WTC11 (cell line): Measurements from ENCODE around the gene KIF5C. TPM values are rescaled to one million over a fixed set of nuclear protein-coding genes. Genes with fewer than 3 reads are reported as not detected.

ENCODE experiments used
- ATAC-seq: fragments of 200-7000 bp; cut with Tn5 transposase; 2 replicates; pipeline ENCODE4 v1.10.0; 2021; ENCODE audit warnings: mild to moderate bottlenecking, moderate library complexity
- CTCF ChIA-PET: fragments of 300-600 bp; sonication (Branson Sonifier 250); formaldehyde crosslinking; loops from one replicate; lab custom pipeline; 2021; ENCODE audit warnings: antibody characterized with exemption; lab: Charles Lee
- POLR2A ChIA-PET: fragments of 350-600 bp; sonication (Branson Sonifier 250); formaldehyde crosslinking; loops from one replicate; lab custom pipeline; 2021; ENCODE audit warnings: antibody characterized with exemption; lab: Charles Lee
- DNase-seq: peaks from one replicate; pipeline ENCODE4 v3.0.0; 2021; ENCODE audit warnings: low spot score
- H3K27ac Mint-ChIP-seq: 2 replicates; pipeline ENCODE4 v1.8.0; 2021; ENCODE audit warnings: mixed read lengths
- H3K27me3 Mint-ChIP-seq: 2 replicates; pipeline ENCODE4 v1.8.0; 2021; ENCODE audit warnings: low read depth, mild to moderate bottlenecking, moderate library complexity, mixed read lengths
- H3K36me3 Mint-ChIP-seq: 2 replicates; pipeline ENCODE4 v1.8.0; 2021; ENCODE audit warnings: mixed read lengths
- H3K4me1 Mint-ChIP-seq: 2 replicates; pipeline ENCODE4 v1.8.0; 2022; ENCODE audit warnings: mixed read lengths
- H3K4me3 Mint-ChIP-seq: 2 replicates; pipeline ENCODE4 v1.8.0; 2021; ENCODE audit warnings: mild to moderate bottlenecking, moderate library complexity, mixed read lengths
- H3K9me3 Mint-ChIP-seq: 2 replicates; pipeline ENCODE4 v1.8.0; 2021; ENCODE audit warnings: mixed read lengths
- ARID4B ChIP-seq: sonication (generic); formaldehyde crosslinking; IDR thresholded peaks from 2 replicates; pipeline ENCODE4 v1.8.0; 2023; ENCODE audit warnings: missing genetic modification reagents, mild to moderate bottlenecking, borderline replicate concordance
- ATF1 ChIP-seq: sonication (generic); formaldehyde crosslinking; IDR thresholded peaks from 2 replicates; pipeline ENCODE4 v1.8.1; 2023; ENCODE audit warnings: mild to moderate bottlenecking, moderate library complexity, missing genetic modification reagents
- CTCF ChIP-seq: fragments of 200-600 bp; IDR thresholded peaks from 2 replicates; pipeline ENCODE4 v1.8.0; 2022; ENCODE audit warnings: antibody characterized with exemption
- ELF4 ChIP-seq: sonication (generic); formaldehyde crosslinking; IDR thresholded peaks from 2 replicates; pipeline ENCODE4 v1.8.1; 2022; ENCODE audit warnings: low read depth, mild to moderate bottlenecking, moderate library complexity, missing genetic modification reagents
- GRHL2 ChIP-seq: fragments of 250-450 bp; sonication (Bioruptor Pico); IDR thresholded peaks from 2 replicates; pipeline ENCODE4 v1.8.0; 2022; ENCODE audit warnings: mild to moderate bottlenecking, moderate library complexity; ENCODE audit not compliant: insufficient replicate concordance, severe bottlenecking
- GTF2I ChIP-seq: fragments of 250-450 bp; sonication (Bioruptor Pico); conservative IDR thresholded peaks from 2 replicates; pipeline ENCODE4 v1.4.0; 2021; ENCODE audit warnings: mild to moderate bottlenecking
- JAZF1 ChIP-seq: fragments of 250-450 bp; sonication (Bioruptor Pico); IDR thresholded peaks from 2 replicates; pipeline ENCODE4 v1.9.0; 2021; ENCODE audit warnings: moderate library complexity, mild to moderate bottlenecking, inconsistent platforms
- NR2C2 ChIP-seq: sonication (generic); formaldehyde crosslinking; IDR thresholded peaks from 2 replicates; pipeline ENCODE4 v1.8.0; 2022; ENCODE audit warnings: mild to moderate bottlenecking, missing genetic modification reagents
- NR3C1 ChIP-seq: sonication (generic); formaldehyde crosslinking; conservative IDR thresholded peaks from 2 replicates; pipeline ENCODE4 v1.8.1; 2023; ENCODE audit warnings: low read depth, mild to moderate bottlenecking, missing genetic modification reagents
- ZBTB43 ChIP-seq: sonication (generic); formaldehyde crosslinking; IDR thresholded peaks from 2 replicates; pipeline ENCODE4 v1.8.1; 2023; ENCODE audit warnings: mild to moderate bottlenecking, missing genetic modification reagents
- ZNF219 ChIP-seq: sonication (generic); formaldehyde crosslinking; IDR thresholded peaks from 2 replicates; pipeline ENCODE4 v1.8.0; 2023; ENCODE audit warnings: missing genetic modification reagents, mild to moderate bottlenecking, borderline replicate concordance
- ZNF671 ChIP-seq: fragments of 250-450 bp; sonication (Bioruptor Pico); IDR thresholded peaks from 2 replicates; pipeline ENCODE4 v1.8.0; 2021; ENCODE audit warnings: mild to moderate bottlenecking
- total RNA-seq: library from RNA; stranded (reverse); gene quantifications from 3 replicates; pipeline ENCODE4 v1.2.3, GENCODE V29; 2021
- TF ChIP-seq, protein P1 (sequence below): sonication (generic); formaldehyde crosslinking; IDR thresholded peaks from 2 replicates; pipeline ENCODE4 v1.8.1; 2023; ENCODE audit warnings: mild to moderate bottlenecking, missing genetic modification reagents, borderline replicate concordance
- TF ChIP-seq, protein P2 (sequence below): fragments of 250-450 bp; sonication (Bioruptor Pico); IDR thresholded peaks from 2 replicates; pipeline ENCODE4 v1.9.0; 2021; ENCODE audit warnings: mild to moderate bottlenecking
- TF ChIP-seq, protein P3 (sequence below): fragments of 250-450 bp; sonication (Bioruptor Pico); IDR thresholded peaks from 2 replicates; pipeline ENCODE4 v2.1.2; 2022; ENCODE audit warnings: mild to moderate bottlenecking, moderate library complexity
- TF ChIP-seq, protein P4 (sequence below): fragments of 250-450 bp; sonication (Bioruptor Pico); IDR thresholded peaks from 2 replicates; pipeline ENCODE4 v1.8.0; 2021; ENCODE audit warnings: mild to moderate bottlenecking
- TF ChIP-seq, protein P5 (sequence below): fragments of 250-450 bp; sonication (Bioruptor Pico); IDR thresholded peaks from 2 replicates; pipeline ENCODE4 v1.9.0; 2021; ENCODE audit warnings: moderate library complexity, mild to moderate bottlenecking, inconsistent platforms, borderline replicate concordance

Gene KIF5C
- total RNA-seq, 1 experiment from 2014 or later: 73.5 TPM

DNA sequence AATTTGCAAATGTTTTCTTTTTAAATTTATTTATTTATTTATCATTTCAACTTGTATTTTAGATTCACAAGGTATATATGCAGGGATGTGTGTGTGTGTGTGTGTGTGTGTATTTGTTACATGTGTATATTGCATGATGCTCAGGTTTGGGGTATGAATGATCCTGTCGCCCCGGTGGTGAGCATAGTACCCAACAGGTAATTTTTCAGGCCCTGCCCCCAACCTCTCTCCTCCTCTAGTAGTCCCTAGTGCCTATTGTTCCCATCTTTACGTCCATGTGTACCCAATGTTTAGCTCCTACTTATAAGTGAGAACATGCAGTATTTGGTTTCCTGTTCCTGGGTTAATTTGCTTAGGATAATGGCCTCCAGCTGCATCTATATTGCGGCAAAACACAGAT is 33.0 kb upstream of the KIF5C start:
- peak; percentile 69 for ATAC-seq
- POLR2A ChIA-PET: no interaction called here

GRCh38 chr2:148848146-148848545 is 26.9 kb upstream of the KIF5C start:
- Mint-ChIP-seq H3K4me3 (no peak overlapping the region), H3K9me3 (peaks cover 10% of the 10 kb centered on the region), H3K4me1 (0 out of 2 replicates have a peak, but pooled peaks cover 3% of the 10 kb centered on the region), H3K27me3 (no peaks in the 10 kb centered on the region), H3K36me3 (no peaks in the 10 kb centered on the region), H3K27ac (no peak overlapping the region)
- no peak for DNase-seq
- POLR2A ChIA-PET: no interaction called here
- CTCF ChIA-PET: no interaction called here
- ATAC-seq: no peak
- no peak for TF ChIP-seq ARID4B (CRISPR knock-in tag)
- TF ChIP-seq, protein P1, sequence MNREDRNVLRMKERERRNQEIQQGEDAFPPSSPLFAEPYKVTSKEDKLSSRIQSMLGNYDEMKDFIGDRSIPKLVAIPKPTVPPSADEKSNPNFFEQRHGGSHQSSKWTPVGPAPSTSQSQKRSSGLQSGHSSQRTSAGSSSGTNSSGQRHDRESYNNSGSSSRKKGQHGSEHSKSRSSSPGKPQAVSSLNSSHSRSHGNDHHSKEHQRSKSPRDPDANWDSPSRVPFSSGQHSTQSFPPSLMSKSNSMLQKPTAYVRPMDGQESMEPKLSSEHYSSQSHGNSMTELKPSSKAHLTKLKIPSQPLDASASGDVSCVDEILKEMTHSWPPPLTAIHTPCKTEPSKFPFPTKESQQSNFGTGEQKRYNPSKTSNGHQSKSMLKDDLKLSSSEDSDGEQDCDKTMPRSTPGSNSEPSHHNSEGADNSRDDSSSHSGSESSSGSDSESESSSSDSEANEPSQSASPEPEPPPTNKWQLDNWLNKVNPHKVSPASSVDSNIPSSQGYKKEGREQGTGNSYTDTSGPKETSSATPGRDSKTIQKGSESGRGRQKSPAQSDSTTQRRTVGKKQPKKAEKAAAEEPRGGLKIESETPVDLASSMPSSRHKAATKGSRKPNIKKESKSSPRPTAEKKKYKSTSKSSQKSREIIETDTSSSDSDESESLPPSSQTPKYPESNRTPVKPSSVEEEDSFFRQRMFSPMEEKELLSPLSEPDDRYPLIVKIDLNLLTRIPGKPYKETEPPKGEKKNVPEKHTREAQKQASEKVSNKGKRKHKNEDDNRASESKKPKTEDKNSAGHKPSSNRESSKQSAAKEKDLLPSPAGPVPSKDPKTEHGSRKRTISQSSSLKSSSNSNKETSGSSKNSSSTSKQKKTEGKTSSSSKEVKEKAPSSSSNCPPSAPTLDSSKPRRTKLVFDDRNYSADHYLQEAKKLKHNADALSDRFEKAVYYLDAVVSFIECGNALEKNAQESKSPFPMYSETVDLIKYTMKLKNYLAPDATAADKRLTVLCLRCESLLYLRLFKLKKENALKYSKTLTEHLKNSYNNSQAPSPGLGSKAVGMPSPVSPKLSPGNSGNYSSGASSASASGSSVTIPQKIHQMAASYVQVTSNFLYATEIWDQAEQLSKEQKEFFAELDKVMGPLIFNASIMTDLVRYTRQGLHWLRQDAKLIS (CRISPR knock-in tag): no peak

More for the DNA sequence above, 33.0 kb upstream of the KIF5C start:
- Mint-ChIP-seq H3K27me3 (no peaks in the 10 kb centered on the region), H3K4me3 (no peak overlapping the region), H3K4me1 (no peaks in the 10 kb centered on the region), H3K9me3 (peaks cover 16% of the 10 kb centered on the region)
- DNase-seq: no peak
- CTCF ChIA-PET: no interaction called here
- TF ChIP-seq CTCF: no peak
- TF ChIP-seq ZNF671: no peak
- TF ChIP-seq NR2C2 (CRISPR knock-in tag): no peak
- no peak for TF ChIP-seq ZNF219 (CRISPR knock-in tag)
- TF ChIP-seq, protein P2, sequence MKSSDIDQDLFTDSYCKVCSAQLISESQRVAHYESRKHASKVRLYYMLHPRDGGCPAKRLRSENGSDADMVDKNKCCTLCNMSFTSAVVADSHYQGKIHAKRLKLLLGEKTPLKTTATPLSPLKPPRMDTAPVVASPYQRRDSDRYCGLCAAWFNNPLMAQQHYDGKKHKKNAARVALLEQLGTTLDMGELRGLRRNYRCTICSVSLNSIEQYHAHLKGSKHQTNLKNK (CRISPR knock-in tag): no peak
- no peak for TF ChIP-seq GTF2I (CRISPR knock-in tag)
- TF ChIP-seq, protein P3, sequence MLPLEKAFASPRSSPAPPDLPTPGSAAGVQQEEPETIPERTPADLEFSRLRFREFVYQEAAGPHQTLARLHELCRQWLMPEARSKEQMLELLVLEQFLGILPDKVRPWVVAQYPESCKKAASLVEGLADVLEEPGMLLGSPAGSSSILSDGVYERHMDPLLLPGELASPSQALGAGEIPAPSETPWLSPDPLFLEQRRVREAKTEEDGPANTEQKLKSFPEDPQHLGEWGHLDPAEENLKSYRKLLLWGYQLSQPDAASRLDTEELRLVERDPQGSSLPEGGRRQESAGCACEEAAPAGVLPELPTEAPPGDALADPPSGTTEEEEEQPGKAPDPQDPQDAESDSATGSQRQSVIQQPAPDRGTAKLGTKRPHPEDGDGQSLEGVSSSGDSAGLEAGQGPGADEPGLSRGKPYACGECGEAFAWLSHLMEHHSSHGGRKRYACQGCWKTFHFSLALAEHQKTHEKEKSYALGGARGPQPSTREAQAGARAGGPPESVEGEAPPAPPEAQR: no peak
- TF ChIP-seq, protein P4, sequence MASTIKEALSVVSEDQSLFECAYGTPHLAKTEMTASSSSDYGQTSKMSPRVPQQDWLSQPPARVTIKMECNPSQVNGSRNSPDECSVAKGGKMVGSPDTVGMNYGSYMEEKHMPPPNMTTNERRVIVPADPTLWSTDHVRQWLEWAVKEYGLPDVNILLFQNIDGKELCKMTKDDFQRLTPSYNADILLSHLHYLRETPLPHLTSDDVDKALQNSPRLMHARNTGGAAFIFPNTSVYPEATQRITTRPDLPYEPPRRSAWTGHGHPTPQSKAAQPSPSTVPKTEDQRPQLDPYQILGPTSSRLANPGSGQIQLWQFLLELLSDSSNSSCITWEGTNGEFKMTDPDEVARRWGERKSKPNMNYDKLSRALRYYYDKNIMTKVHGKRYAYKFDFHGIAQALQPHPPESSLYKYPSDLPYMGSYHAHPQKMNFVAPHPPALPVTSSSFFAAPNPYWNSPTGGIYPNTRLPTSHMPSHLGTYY (CRISPR knock-in tag): no peak
- TF ChIP-seq ATF1: no peak
- no peak for TF ChIP-seq ZBTB43 (CRISPR knock-in tag)
- no peak for TF ChIP-seq NR3C1 (CRISPR knock-in tag)
- TF ChIP-seq ELF4: no peak
- TF ChIP-seq GRHL2 (CRISPR knock-in tag): no peak
- TF ChIP-seq, protein P5, sequence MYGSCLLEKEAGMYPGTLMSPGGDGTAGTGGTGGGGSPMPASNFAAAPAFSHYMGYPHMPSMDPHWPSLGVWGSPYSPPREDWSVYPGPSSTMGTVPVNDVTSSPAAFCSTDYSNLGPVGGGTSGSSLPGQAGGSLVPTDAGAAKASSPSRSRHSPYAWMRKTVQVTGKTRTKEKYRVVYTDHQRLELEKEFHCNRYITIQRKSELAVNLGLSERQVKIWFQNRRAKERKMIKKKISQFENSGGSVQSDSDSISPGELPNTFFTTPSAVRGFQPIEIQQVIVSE (CRISPR knock-in tag): no peak
- TF ChIP-seq JAZF1 (CRISPR knock-in tag): no peak
- TF ChIP-seq, all 79 proteins: peak for 0
- no peaks in the 10 kb centered on the region for H3K36me3 Mint-ChIP-seq
- no peak overlapping the region for H3K27ac Mint-ChIP-seq
